ENCODE data around the gene SRSF11.

SRSF11 gene

GRCh38 chr1:70222716-70223235 lies 1.6 kb downstream of the SRSF11 start:
- DNase-seq (ENCODE audit: low read depth in 3 of 3): no peak

DNA sequence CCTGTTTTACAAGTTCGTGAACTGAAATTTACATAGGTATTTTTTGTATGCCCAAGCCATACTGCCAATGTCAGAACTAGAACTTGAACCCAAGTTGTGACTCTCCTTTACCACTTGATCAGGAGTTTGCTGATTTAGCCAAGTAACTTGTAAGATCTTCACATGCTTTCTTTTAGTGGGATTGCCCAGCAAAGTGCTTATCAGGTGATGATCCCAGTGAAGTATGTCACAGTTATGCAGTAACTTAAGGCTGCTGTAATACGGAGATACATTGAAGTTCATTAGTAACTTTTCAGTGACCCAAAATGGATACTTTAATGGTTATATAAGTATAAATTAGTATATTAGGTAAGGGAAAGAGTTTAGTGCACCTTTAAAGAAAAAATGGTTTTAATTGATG lies 3.8 kb downstream of the SRSF11 start:
- DNase-seq (ENCODE audit: low read depth in 3 of 3): no peak

DNA sequence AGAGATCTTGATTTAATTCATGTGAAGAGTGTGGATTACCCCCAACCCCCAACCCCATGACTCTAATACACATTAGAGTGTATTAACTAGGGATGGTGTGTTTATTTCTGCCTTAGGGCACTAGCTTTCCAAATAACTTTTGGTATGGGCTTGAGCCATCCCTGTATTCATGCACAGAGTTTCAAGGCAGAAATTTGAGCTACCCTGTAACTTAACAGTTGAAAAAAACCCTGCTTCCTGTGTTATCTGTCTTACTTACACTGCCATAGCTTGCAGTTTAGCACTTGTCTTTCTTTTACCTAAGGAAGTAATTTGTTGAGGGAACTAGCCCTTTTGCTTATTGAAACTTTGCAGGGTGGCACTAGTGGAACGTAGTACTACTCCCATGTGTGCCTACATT lies 6.3 kb downstream of the SRSF11 start:
- no peak for DNase-seq (ENCODE audit: low read depth in 3 of 3)

- DNase-seq (ENCODE audit: low read depth in 3 of 3): no peak
Observed at GRCh38 chr1:70228670-70229069, 7.5 kb downstream of the SRSF11 start.

DNA sequence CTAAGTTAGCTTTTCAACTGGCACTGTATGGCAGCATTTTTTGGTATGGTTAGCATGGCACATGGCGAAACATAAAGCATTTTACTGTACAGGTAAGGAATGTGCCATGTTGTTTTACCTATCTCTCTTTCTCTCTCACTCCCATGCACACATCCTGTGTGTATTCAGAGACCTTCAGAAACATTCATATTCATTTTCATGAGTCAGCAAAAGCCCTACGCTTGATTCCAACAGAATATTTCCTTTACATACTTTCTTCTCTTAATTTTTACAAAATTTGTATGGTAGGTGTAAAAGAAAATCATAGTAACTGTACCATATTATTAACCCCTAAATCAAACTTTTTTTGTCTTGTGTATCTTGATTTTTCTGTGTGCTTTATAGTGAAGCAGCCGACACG lies 10.3 kb downstream of the SRSF11 start:
- no peak for DNase-seq (ENCODE audit: low read depth in 3 of 3)

DNA sequence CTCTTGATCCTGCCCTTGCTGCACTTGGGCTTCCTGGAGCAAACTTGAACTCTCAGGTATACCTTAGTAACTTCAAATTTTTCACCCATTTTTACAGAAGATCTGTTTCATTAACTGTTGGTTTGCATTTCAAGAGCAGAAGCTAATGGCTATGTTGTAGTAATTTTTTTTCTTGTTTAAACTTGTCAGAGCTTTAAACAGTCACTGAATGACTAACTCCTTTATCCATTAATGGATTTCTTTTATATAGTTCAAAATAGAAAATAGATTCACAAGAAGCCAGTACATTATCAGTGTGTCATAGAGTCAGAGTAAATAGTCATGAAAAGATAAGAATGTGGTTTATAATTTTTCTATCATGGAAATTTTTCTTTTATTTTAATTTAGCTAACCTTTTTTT lies 13.6 kb downstream of the SRSF11 start:
- no peak for DNase-seq (ENCODE audit: low read depth in 3 of 3)

- no peak for DNase-seq (ENCODE audit: low read depth in 3 of 3)
Observed at GRCh38 chr1:70239940-70240339, 18.8 kb downstream of the SRSF11 start.

DNA sequence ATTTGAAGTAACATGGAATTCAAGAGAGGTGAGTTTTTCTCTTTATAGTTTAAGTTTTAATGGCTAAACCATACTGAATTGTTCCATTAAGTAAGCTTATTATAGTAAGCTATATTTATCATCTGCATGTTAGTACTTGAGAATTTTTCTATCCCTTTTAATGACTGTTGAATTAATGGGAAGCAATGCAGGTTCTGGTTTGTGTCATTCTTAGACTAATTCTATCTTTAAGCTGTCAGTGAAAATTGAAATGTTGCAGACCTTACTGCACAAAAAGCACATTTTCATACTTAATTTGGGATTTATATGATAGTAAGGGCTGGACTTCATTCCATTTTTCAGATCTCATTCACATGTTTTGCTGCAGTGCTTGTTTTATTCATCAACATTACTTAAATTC lies 25.9 kb downstream of the SRSF11 start:
- no peak for DNase-seq (ENCODE audit: low read depth in 3 of 3)

GRCh38 chr1:70247768-70248167 lies 26.6 kb downstream of the SRSF11 start:
- no peak for DNase-seq (ENCODE audit: low read depth in 3 of 3)

DNA sequence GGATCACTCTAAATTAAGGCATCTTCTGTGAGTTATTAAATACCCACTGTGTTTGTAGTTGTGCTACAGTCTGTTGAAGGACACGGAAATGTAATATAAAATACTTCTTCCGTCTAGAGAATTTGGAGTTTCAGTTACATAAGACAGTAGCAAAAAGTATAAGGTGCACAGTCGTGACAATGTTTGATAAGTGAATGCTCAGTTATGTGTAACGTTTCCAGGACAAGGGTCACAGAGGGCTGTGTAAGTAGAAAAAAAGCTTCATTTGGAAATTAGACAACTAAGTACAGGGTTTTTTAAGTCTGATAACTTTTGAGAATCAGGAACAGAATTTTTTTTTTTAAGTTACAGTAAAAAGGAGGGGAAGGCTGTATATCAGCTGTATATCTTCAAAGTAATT lies 27.5 kb downstream of the SRSF11 start:
- DNase-seq (ENCODE audit: low read depth in 3 of 3): no peak

- no peak for DNase-seq (ENCODE audit: low read depth in 3 of 3)
Observed at GRCh38 chr1:70256664-70257063, 35.5 kb downstream of the SRSF11 start.

DNA sequence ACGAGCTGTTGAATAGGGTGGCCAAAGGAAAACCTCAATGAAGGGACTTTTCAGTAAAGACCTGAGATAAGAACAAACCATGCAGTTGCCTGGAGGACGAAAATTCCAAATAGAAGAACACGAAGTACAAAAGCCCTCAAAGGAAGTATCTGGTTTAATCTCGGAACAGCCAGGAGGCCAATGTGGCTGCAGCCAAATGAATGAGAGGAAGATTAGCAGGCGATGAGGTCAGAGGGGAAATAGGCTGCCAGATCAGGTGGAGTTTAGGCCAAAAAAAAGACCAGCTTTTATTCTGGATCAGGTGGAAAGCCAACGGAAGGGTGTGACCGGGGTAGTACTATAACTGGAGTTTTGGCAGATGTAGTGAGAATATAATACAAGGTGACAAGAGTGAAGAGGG lies 43.7 kb downstream of the SRSF11 start:
- no peak for DNase-seq (ENCODE audit: low read depth in 3 of 3)

DNA sequence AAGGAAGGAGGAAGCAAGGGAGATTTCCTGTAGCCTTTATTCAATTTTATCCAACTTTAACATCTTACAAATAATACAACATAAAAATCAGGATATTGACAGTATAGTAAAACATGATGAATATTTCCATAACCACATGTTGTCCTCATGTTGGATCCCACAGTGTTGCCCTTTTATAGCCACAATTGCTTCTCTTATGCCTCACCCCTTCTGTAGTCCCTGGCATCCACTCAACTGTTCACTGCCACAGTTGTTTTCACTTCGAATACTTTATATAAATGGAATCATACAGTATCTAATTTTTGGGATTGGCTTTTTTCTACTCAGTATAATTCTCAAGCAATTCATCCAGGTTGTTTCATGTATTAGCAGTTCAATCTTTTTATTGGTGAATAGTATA lies 44.8 kb downstream of the SRSF11 start:
- DNase-seq (ENCODE audit: low read depth in 3 of 3): no peak

GRCh38 chr1:70277875-70278274 lies 56.7 kb downstream of the SRSF11 start:
- DNase-seq (ENCODE audit: low read depth in 3 of 3): no peak

DNA sequence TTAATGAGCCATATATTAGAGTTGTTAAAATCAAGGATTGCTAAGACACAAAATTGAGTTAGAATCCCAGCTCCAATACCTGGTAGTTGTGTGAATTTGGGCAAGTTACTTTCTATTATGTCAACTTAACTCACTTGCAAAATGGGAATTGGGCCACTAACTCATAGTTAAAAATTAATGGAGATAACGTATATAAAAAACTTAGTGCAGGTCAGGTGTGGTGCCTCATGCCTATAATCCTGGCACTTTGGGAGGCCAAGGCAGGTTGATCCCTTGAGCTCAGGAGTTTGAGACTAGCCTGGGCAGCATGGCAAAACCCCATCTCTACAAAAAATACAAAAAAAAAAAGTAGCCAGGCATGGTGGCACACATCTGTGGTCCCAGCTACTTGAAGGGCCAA lies 57.5 kb downstream of the SRSF11 start:
- no peak for DNase-seq (ENCODE audit: low read depth in 3 of 3)

DNA sequence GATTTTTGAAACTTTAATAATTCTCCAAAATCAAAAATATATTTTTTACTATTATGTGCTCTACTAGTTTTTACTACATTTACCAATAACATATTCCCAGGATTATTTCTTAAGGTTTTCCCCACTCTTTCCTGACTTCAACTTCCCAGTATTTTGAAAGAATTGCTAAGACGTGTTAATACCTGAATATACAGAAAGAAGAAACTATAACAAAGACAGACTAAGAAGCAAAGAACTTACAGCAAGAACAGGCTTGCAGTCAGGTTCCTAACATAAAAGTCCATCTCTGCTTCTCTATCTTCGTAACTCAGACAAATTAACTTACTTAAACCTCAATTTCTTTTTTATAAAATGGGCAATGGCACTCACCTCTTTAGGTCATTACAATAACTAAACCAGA lies 63.2 kb downstream of the SRSF11 start:
- DNase-seq (ENCODE audit: low read depth in 3 of 3): no peak

- no peak for DNase-seq (ENCODE audit: low read depth in 3 of 3)
Observed at GRCh38 chr1:70286453-70286852, 65.3 kb downstream of the SRSF11 start.

- no peak for DNase-seq (ENCODE audit: low read depth in 3 of 3)
Observed at GRCh38 chr1:70288166-70288565, 67.0 kb downstream of the SRSF11 start.

DNA sequence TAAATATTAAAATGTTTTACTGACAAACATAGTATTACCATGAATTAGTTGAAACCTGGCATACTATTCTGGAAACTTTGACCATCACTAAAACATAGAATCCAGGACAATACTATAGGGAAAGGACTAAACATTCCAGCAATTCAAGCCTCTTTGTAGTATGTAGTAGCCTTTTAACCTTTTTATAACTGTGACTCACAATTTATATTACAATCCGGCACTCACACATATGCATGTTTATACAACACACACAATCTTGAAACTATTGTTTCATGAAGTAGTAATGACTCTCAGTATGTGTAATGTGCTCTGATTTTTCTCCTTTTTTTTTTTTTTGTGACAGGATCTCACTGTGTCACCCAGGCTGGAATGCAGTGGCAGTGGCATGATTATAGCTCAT lies 69.0 kb downstream of the SRSF11 start:
- no peak for DNase-seq (ENCODE audit: low read depth in 3 of 3)

GRCh38 chr1:70293186-70293843 lies 72.1 kb downstream of the SRSF11 start:
- DNase-seq (ENCODE audit: low read depth in 3 of 3): no peak

- no peak for DNase-seq (ENCODE audit: low read depth in 3 of 3)
Observed at GRCh38 chr1:70295749-70296148, 74.6 kb downstream of the SRSF11 start.

DNA sequence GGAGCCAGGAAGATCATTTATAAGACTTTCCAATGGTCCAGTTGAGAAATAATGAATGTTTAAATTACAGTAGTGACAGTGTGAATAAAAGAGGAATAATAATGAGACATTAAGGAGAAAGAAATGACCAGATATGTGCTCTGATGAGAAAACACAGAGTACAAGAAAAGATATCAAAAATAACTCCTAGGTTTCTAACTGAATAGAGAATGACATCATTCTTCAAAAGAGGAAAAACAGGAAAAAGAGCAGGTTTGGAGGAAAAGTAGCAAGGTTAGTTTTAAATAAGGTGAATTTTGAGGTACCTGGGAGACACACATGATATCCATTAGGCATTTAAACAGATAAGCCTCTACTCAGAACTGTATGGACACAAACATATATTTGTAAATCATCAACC lies 78.3 kb downstream of the SRSF11 start:
- DNase-seq (ENCODE audit: low read depth in 3 of 3): no peak
